Measurements from ENCODE around the gene METTL24. TPM values are rescaled to one million over a fixed set of nuclear protein-coding genes. Genes with fewer than 3 reads are reported as not detected.

The METTL24 gene
- total RNA-seq = not detected in 2 replicates

- intact Hi-C loops (cut with micrococcal nuclease) = no loop called here
These were observed at the start of gene METTL24 for GRCh38 chr6:110357664-110358552. TSS of gene METTL24 (minus strand) at chr6:110358349. CDS start at chr6:110358272, 77 bp downstream.

GRCh38 chr6:110404607-110405006, 46.5 kb upstream of the METTL24 start:
- intact Hi-C loops (cut with micrococcal nuclease) = no loop called here

GRCh38 chr6:110401585-110402176, 43.5 kb upstream of the METTL24 start:
- intact Hi-C loops (cut with micrococcal nuclease) = no loop called here

- intact Hi-C loops (cut with micrococcal nuclease) = no loop called here
These were observed 42.1 kb upstream of the METTL24 start for GRCh38 chr6:110400208-110400607.

GRCh38 chr6:110399219-110400071, 41.3 kb upstream of the METTL24 start:
- intact Hi-C loops (cut with micrococcal nuclease) = no loop called here

GRCh38 chr6:110398778-110399177, 40.6 kb upstream of the METTL24 start:
- intact Hi-C loops (cut with micrococcal nuclease) = no loop called here

- intact Hi-C loops (cut with micrococcal nuclease) = no loop called here
These were observed 37.1 kb upstream of the METTL24 start for GRCh38 chr6:110395221-110395620.

GRCh38 chr6:110394409-110394808, 36.3 kb upstream of the METTL24 start:
- intact Hi-C loops (cut with micrococcal nuclease) = loop anchor here (5.0 kb wide), 1 partner anchor 1207 kb away; no protein-coding TSS in a partner anchor

GRCh38 chr6:110392727-110393126, 34.6 kb upstream of the METTL24 start:
- intact Hi-C loops (cut with micrococcal nuclease) = loop anchor here (5.0 kb wide), 1 partner anchor 1205 kb away; no protein-coding TSS in a partner anchor

GRCh38 chr6:110390404-110390803, 32.3 kb upstream of the METTL24 start:
- intact Hi-C loops (cut with micrococcal nuclease) = loop anchor here (1.0 to 5.0 kb wide), 4 partner anchors 212 to 1203 kb away; no protein-coding TSS in a partner anchor

- intact Hi-C loops (cut with micrococcal nuclease) = loop anchor here (1.0 to 5.0 kb wide), 4 partner anchors 212 to 1203 kb away; no protein-coding TSS in a partner anchor
These were observed 31.7 kb upstream of the METTL24 start for GRCh38 chr6:110389689-110390382.

- intact Hi-C loops (cut with micrococcal nuclease) = no loop called here
These were observed 29.8 kb upstream of the METTL24 start for GRCh38 chr6:110387986-110388385.

- intact Hi-C loops (cut with micrococcal nuclease) = no loop called here
These were observed 27.3 kb upstream of the METTL24 start for GRCh38 chr6:110385458-110385863.

- intact Hi-C loops (cut with micrococcal nuclease) = no loop called here
These were observed 20.4 kb upstream of the METTL24 start for GRCh38 chr6:110378552-110378951.

GRCh38 chr6:110369066-110369465, 10.9 kb upstream of the METTL24 start:
- intact Hi-C loops (cut with micrococcal nuclease) = no loop called here

- intact Hi-C loops (cut with micrococcal nuclease) = no loop called here
These were observed 10.1 kb upstream of the METTL24 start for GRCh38 chr6:110368284-110368683.

GRCh38 chr6:110367825-110368224, 9.7 kb upstream of the METTL24 start:
- intact Hi-C loops (cut with micrococcal nuclease) = no loop called here

GRCh38 chr6:110366975-110367374, 8.8 kb upstream of the METTL24 start:
- intact Hi-C loops (cut with micrococcal nuclease) = no loop called here

- intact Hi-C loops (cut with micrococcal nuclease) = no loop called here
These were observed 8.1 kb upstream of the METTL24 start for GRCh38 chr6:110366256-110366655.

GRCh38 chr6:110364364-110365105, 6.4 kb upstream of the METTL24 start:
- intact Hi-C loops (cut with micrococcal nuclease) = no loop called here
